Calu3 (cell line): ENCODE results near the gene CYP46A1. TPM values are rescaled to one million over a fixed set of nuclear protein-coding genes. Genes with fewer than 3 reads are reported as not detected.

Source experiments
- BruUV-seq: library from RNA; stranded (reverse); fragments of 400-500 nt; replicated peaks from 2 replicates; lab custom pipeline; 2021; lab: Mats Ljungman, UMichigan
- CTCF ChIA-PET: fragments of 300-600 bp; sonication (Branson Sonifier 250); formaldehyde crosslinking; loops from one replicate; lab custom pipeline; 2022; ENCODE audit warnings: antibody characterized with exemption; lab: Charles Lee
- DNase-seq: peaks from one replicate; pipeline ENCODE4 v3.0.0; 2022
- H3K27ac Mint-ChIP-seq: one replicate; pipeline ENCODE4 v1.8.0; 2022; ENCODE audit warnings: mixed read lengths; ENCODE audit not compliant: unreplicated experiment
- H3K27me3 Mint-ChIP-seq: one replicate; pipeline ENCODE4 v1.8.0; 2022; ENCODE audit warnings: mixed read lengths; ENCODE audit not compliant: unreplicated experiment
- H3K36me3 Mint-ChIP-seq: one replicate; pipeline ENCODE4 v1.8.0; 2022; ENCODE audit warnings: mild to moderate bottlenecking, moderate library complexity, mixed read lengths; ENCODE audit not compliant: insufficient read depth, unreplicated experiment
- H3K4me1 Mint-ChIP-seq: one replicate; pipeline ENCODE4 v1.8.0; 2022; ENCODE audit warnings: mild to moderate bottlenecking, low read depth, mixed read lengths; ENCODE audit not compliant: unreplicated experiment
- H3K4me3 Mint-ChIP-seq: one replicate; pipeline ENCODE4 v1.8.0; 2022; ENCODE audit warnings: mild to moderate bottlenecking, low read depth, moderate library complexity, mixed read lengths; ENCODE audit not compliant: unreplicated experiment
- H3K9me3 Mint-ChIP-seq: one replicate; pipeline ENCODE4 v1.8.0; 2022; ENCODE audit warnings: low read depth, mixed read lengths; ENCODE audit not compliant: unreplicated experiment
- CTCF ChIP-seq: fragments of 200-600 bp; IDR thresholded peaks from one replicate; pipeline ENCODE4 v1.8.0; 2022; ENCODE audit warnings: antibody characterized with exemption; ENCODE audit not compliant: unreplicated experiment
- intact Hi-C: fragments of 100-400 bp; cut with micrococcal nuclease; formaldehyde crosslinking; loops from one replicate; pipeline ENCODE4 v1.10.0; 2022; ENCODE audit not compliant: unreplicated experiment
- total RNA-seq: library from RNA; stranded (reverse); gene quantifications from 2 replicates; pipeline ENCODE4 v1.2.3, GENCODE V29; 2022

The CYP46A1 gene
- total RNA-seq, 1 experiment from 2014 or later: not detected

GRCh38 chr14:99674776-99675381 lies 9.2 kb upstream of the CYP46A1 start:
- H3K4me1 Mint-ChIP-seq: no peaks in the 10 kb centered on the region
- no peak overlapping the region for H3K4me3 Mint-ChIP-seq
- CTCF ChIA-PET: no interaction called here
- H3K27me3 Mint-ChIP-seq: peaks cover 27% of the 10 kb centered on the region
- no peaks in the 10 kb centered on the region for H3K9me3 Mint-ChIP-seq
- H3K27ac Mint-ChIP-seq: no peak overlapping the region
- no peaks in the 10 kb centered on the region for H3K36me3 Mint-ChIP-seq
- no TSS peak for BruUV-seq
- intact Hi-C loops: no loop called here
- DNase-seq: no peak
- no peak for TF ChIP-seq CTCF

DNA sequence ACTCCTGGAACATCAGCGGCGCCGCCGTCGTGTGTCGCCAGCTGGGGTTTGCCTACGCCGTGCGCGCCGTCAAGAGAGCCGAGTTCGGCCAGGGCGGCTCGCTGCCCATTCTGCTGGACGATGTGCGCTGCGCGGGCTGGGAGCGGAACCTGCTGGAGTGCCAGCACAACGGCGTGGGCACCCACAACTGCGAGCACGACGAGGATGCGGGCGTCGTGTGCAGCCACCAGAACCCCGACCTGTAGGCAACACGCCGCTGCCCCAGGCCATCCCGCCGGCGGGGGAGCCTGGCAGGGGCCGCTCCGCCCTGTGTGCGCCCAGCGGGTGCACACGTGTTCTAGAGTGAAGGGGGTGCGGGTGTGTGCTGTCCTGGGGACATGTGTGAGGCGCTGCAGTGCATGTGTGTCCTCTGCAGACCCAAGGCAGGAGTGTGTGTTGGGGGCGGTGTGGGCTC lies 8.7 kb upstream of the CYP46A1 start:
- no TSS peak for BruUV-seq
- Mint-ChIP-seq H3K4me3 (no peak overlapping the region), H3K36me3 (no peaks in the 10 kb centered on the region), H3K27ac (no peak overlapping the region), H3K4me1 (no peaks in the 10 kb centered on the region), H3K9me3 (no peaks in the 10 kb centered on the region), H3K27me3 (peaks cover 22% of the 10 kb centered on the region)
- intact Hi-C loops: no loop called here
- CTCF ChIA-PET: no interaction called here
- no peak for DNase-seq
- no peak for TF ChIP-seq CTCF

DNA sequence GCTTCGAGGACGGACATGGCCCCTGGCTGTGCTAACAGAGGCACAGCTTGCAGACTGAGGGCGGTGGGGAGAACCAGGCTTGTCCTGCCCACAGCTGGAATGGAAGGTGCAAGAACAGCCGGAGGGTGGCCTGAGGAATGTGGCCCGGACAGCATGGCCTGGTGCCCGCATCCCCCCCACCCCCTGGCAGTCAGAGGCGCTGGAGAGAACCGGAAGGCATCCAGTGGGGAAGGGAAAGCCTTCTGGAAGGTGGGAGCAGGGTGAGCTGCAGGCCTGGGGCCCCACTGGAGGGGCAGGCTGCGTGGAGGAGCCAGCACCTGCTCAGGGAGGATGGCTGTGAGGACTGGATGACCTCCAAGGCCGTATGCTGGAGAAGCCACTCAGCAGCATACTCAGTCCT lies 8.1 kb upstream of the CYP46A1 start:
- no TSS peak for BruUV-seq
- no peak for TF ChIP-seq CTCF
- H3K36me3 Mint-ChIP-seq: no peaks in the 10 kb centered on the region
- H3K4me1 Mint-ChIP-seq: no peaks in the 10 kb centered on the region
- CTCF ChIA-PET: no interaction called here
- H3K9me3 Mint-ChIP-seq: no peaks in the 10 kb centered on the region
- intact Hi-C loops: no loop called here
- H3K27me3 Mint-ChIP-seq: peaks cover 16% of the 10 kb centered on the region
- DNase-seq: no peak
- no peak overlapping the region for H3K4me3 Mint-ChIP-seq
- H3K27ac Mint-ChIP-seq: no peak overlapping the region

- CTCF ChIA-PET: no interaction called here
- Mint-ChIP-seq H3K27ac (no peak overlapping the region), H3K4me1 (no peaks in the 10 kb centered on the region), H3K9me3 (no peaks in the 10 kb centered on the region), H3K4me3 (no peak overlapping the region), H3K27me3 (peaks cover 9% of the 10 kb centered on the region), H3K36me3 (no peaks in the 10 kb centered on the region)
- TF ChIP-seq CTCF: no peak
- DNase-seq: no peak
- intact Hi-C loops: no loop called here
- no TSS peak for BruUV-seq
These were observed 7.4 kb upstream of the CYP46A1 start for GRCh38 chr14:99676657-99677056.
